ENCODE results near the gene RIMBP2. TPM values are rescaled to one million over a fixed set of nuclear protein-coding genes. Genes with fewer than 3 reads are reported as not detected.

Gene RIMBP2
- total RNA-seq, 1 experiment from 2014 or later = not detected

- H3K9me3 Mint-ChIP-seq (ENCODE audit: unreplicated experiment) = no peaks in the 10 kb centered on the region
- H3K36me3 Mint-ChIP-seq (ENCODE audit: insufficient read depth, unreplicated experiment) = no peaks in the 10 kb centered on the region
- H3K4me3 Mint-ChIP-seq (ENCODE audit: unreplicated experiment) = no peak overlapping the region
- peaks cover 34% of the 10 kb centered on the region for H3K27me3 Mint-ChIP-seq (ENCODE audit: insufficient read depth, unreplicated experiment)
- peak in 1 of 2 experiments; percentile 19 for DNase-seq
- intact Hi-C loops (cut with micrococcal nuclease; ENCODE audit: unreplicated experiment) = no loop called here
- Histone ChIP-seq H3K27me3 (replicated peaks; ENCODE audit: control insufficient read depth, insufficient read depth, low read length) (no peaks in the 10 kb centered on the region), H3K4me3 (ENCODE audit: low read depth, low read length) (no peak overlapping the region), H3K4me1 (no peaks in the 10 kb centered on the region), H3K36me3 (ENCODE audit: control insufficient read depth, insufficient read depth, low read length) (no peaks in the 10 kb centered on the region), H3K9me3 (no peaks in the 10 kb centered on the region)
- BruUV-seq (replicated peaks) = no TSS peak
- no peak overlapping the region for H3K27ac Mint-ChIP-seq (ENCODE audit: unreplicated experiment)
- H3K4me1 Mint-ChIP-seq (ENCODE audit: low read depth, unreplicated experiment) = no peaks in the 10 kb centered on the region
- no peak for TF ChIP-seq CTCF (IDR thresholded peaks at IDR 0.05; ENCODE audit: insufficient read depth in 1 of 2, low read depth in 1 of 2, low read length in 1 of 2, severe bottlenecking in 1 of 2, unreplicated experiment in 1 of 2)
- ChIA-PET CTCF (no interaction called here), POLR2A (no interaction called here)
These were observed 8.6 kb downstream of the RIMBP2 start for GRCh38 chr12:130707571-130707891.

- CTCF ChIA-PET = no interaction called here
- H3K27me3 Mint-ChIP-seq (ENCODE audit: insufficient read depth, unreplicated experiment) = peaks cover 31% of the 10 kb centered on the region
- H3K4me3 Mint-ChIP-seq (ENCODE audit: unreplicated experiment) = no peak overlapping the region
- no peak for TF ChIP-seq CTCF (IDR thresholded peaks at IDR 0.05; ENCODE audit: insufficient read depth in 1 of 2, low read depth in 1 of 2, low read length in 1 of 2, severe bottlenecking in 1 of 2, unreplicated experiment in 1 of 2)
- Histone ChIP-seq H3K27me3 (replicated peaks; ENCODE audit: control insufficient read depth, insufficient read depth, low read length) (no peaks in the 10 kb centered on the region), H3K9me3 (no peaks in the 10 kb centered on the region), H3K4me1 (no peaks in the 10 kb centered on the region), H3K4me3 (ENCODE audit: low read depth, low read length) (no peak overlapping the region), H3K36me3 (ENCODE audit: control insufficient read depth, insufficient read depth, low read length) (no peaks in the 10 kb centered on the region)
- no peak for DNase-seq
- intact Hi-C loops (cut with micrococcal nuclease; ENCODE audit: unreplicated experiment) = no loop called here
- no peaks in the 10 kb centered on the region for H3K9me3 Mint-ChIP-seq (ENCODE audit: unreplicated experiment)
- H3K4me1 Mint-ChIP-seq (ENCODE audit: low read depth, unreplicated experiment) = no peaks in the 10 kb centered on the region
- BruUV-seq (replicated peaks) = no TSS peak
- H3K27ac Mint-ChIP-seq (ENCODE audit: unreplicated experiment) = no peak overlapping the region
- no peaks in the 10 kb centered on the region for H3K36me3 Mint-ChIP-seq (ENCODE audit: insufficient read depth, unreplicated experiment)
- POLR2A ChIA-PET = no interaction called here
These were observed 9.1 kb downstream of the RIMBP2 start for GRCh38 chr12:130706885-130707570.

- Mint-ChIP-seq H3K4me1 (ENCODE audit: low read depth, unreplicated experiment) (no peaks in the 10 kb centered on the region), H3K4me3 (ENCODE audit: unreplicated experiment) (no peak overlapping the region), H3K27me3 (ENCODE audit: insufficient read depth, unreplicated experiment) (peaks cover 28% of the 10 kb centered on the region), H3K27ac (ENCODE audit: unreplicated experiment) (no peak overlapping the region), H3K9me3 (ENCODE audit: unreplicated experiment) (no peaks in the 10 kb centered on the region), H3K36me3 (ENCODE audit: insufficient read depth, unreplicated experiment) (no peaks in the 10 kb centered on the region)
- Histone ChIP-seq H3K4me3 (ENCODE audit: low read depth, low read length) (no peak overlapping the region), H3K9me3 (no peaks in the 10 kb centered on the region), H3K36me3 (ENCODE audit: control insufficient read depth, insufficient read depth, low read length) (no peaks in the 10 kb centered on the region), H3K27me3 (replicated peaks; ENCODE audit: control insufficient read depth, insufficient read depth, low read length) (no peaks in the 10 kb centered on the region), H3K4me1 (no peaks in the 10 kb centered on the region)
- no TSS peak for BruUV-seq (replicated peaks)
- CTCF ChIA-PET = no interaction called here
- TF ChIP-seq CTCF (IDR thresholded peaks at IDR 0.05; ENCODE audit: insufficient read depth in 1 of 2, low read depth in 1 of 2, low read length in 1 of 2, severe bottlenecking in 1 of 2, unreplicated experiment in 1 of 2) = no peak
- DNase-seq = no peak
- POLR2A ChIA-PET = no interaction called here
- intact Hi-C loops (cut with micrococcal nuclease; ENCODE audit: unreplicated experiment) = no loop called here
These were observed 9.8 kb downstream of the RIMBP2 start for GRCh38 chr12:130706311-130706710.

All from Caco-2 (cell line).